Type B pancreatic cell (in vitro differentiated cells): ENCODE data around the gene PARPBP. TPM values are rescaled to one million over a fixed set of nuclear protein-coding genes. Genes with fewer than 3 reads are reported as not detected.
A peak's percentile ranks its signal among the peaks of the same experiment; 100 is the strongest.
"Not testable (repeated sequence)": the region's sequence is repeated elsewhere in the genome, so short reads cannot be mapped to it uniquely, and the experiment has no call there.

Experiments used
- DNase-seq: peaks from one replicate; pipeline ENCODE4 v3.0.0; 2021; ENCODE audit warnings: mixed read lengths; ENCODE audit not compliant: unreplicated experiment; ENCODE audit errors: extremely low spot score
- H3K27ac Mint-ChIP-seq: 2 replicates; pipeline ENCODE4 v1.8.0; 2021; ENCODE audit warnings: mild to moderate bottlenecking, mixed read lengths
- H3K27me3 Mint-ChIP-seq: 2 replicates; pipeline ENCODE4 v1.8.0; 2021; ENCODE audit warnings: mixed read lengths
- H3K36me3 Mint-ChIP-seq: 2 replicates; pipeline ENCODE4 v1.8.0; 2021; ENCODE audit warnings: mixed read lengths
- H3K4me1 Mint-ChIP-seq: one replicate; pipeline ENCODE4 v1.8.0; 2021; ENCODE audit warnings: mixed read lengths; ENCODE audit not compliant: unreplicated experiment
- H3K4me3 Mint-ChIP-seq: 2 replicates; pipeline ENCODE4 v1.8.0; 2021; ENCODE audit warnings: mild to moderate bottlenecking, mixed read lengths
- H3K9me3 Mint-ChIP-seq: 2 replicates; pipeline ENCODE4 v1.8.0; 2021; ENCODE audit warnings: mixed read lengths
- CTCF ChIP-seq: fragments of 200-600 bp; sonication (generic); conservative IDR thresholded peaks from 2 replicates; pipeline ENCODE4 v1.5.0; 2021; ENCODE audit warnings: antibody characterized with exemption, mild to moderate bottlenecking
- total RNA-seq: library from RNA; stranded (reverse); gene quantifications from 2 replicates; pipeline ENCODE4 v1.2.1, GENCODE V29; 2021; ENCODE audit warnings: low replicate concordance

Gene PARPBP
- total RNA-seq, 1 donor from 2014 or later = 19.0 TPM

GRCh38 chr12:102220736-102221135 is 100.8 kb downstream of the PARPBP start:
- Mint-ChIP-seq H3K27me3 (no peaks in the 10 kb centered on the region), H3K27ac (no peak overlapping the region), H3K4me3 (no peak overlapping the region), H3K4me1 (no peaks in the 10 kb centered on the region), H3K9me3 (peaks cover 4% of the 10 kb centered on the region), H3K36me3 (no peaks in the 10 kb centered on the region)
- TF ChIP-seq CTCF = no peak
- DNase-seq = no peak

GRCh38 chr12:102227954-102228353 is 108.0 kb downstream of the PARPBP start:
- Mint-ChIP-seq H3K27me3 (peaks cover 3% of the 10 kb centered on the region), H3K27ac (no peak overlapping the region), H3K4me1 (peaks cover 13% of the 10 kb centered on the region), H3K36me3 (no peaks in the 10 kb centered on the region), H3K4me3 (no peak overlapping the region), H3K9me3 (peaks cover 9% of the 10 kb centered on the region)
- TF ChIP-seq CTCF = no peak
- no peak for DNase-seq

GRCh38 chr12:102232036-102232435 is 112.1 kb downstream of the PARPBP start:
- Mint-ChIP-seq H3K4me1 (peaks cover 21% of the 10 kb centered on the region), H3K4me3 (no peak overlapping the region), H3K36me3 (no peaks in the 10 kb centered on the region), H3K9me3 (peaks cover 7% of the 10 kb centered on the region), H3K27me3 (peaks cover 6% of the 10 kb centered on the region), H3K27ac (peak overlapping the region; percentile 19)
- no peak for DNase-seq
- no peak for TF ChIP-seq CTCF

- peaks cover 21% of the 10 kb centered on the region for H3K4me1 Mint-ChIP-seq
- DNase-seq = no peak
- no peak for TF ChIP-seq CTCF
- H3K27ac Mint-ChIP-seq = peak overlapping the region; percentile 19
- H3K36me3 Mint-ChIP-seq = no peaks in the 10 kb centered on the region
- H3K4me3 Mint-ChIP-seq = no peak overlapping the region
- H3K9me3 Mint-ChIP-seq = peaks cover 7% of the 10 kb centered on the region
- peaks cover 6% of the 10 kb centered on the region for H3K27me3 Mint-ChIP-seq
Measured at GRCh38 chr12:102232446-102232845, 112.5 kb downstream of the PARPBP start.

- Mint-ChIP-seq H3K36me3 (no peaks in the 10 kb centered on the region), H3K27me3 (peaks cover 3% of the 10 kb centered on the region), H3K27ac (no peak overlapping the region), H3K4me3 (no peak overlapping the region), H3K4me1 (peaks cover 21% of the 10 kb centered on the region), H3K9me3 (peaks cover 12% of the 10 kb centered on the region)
- DNase-seq = no peak
- TF ChIP-seq CTCF = peak; percentile 14
Measured at GRCh38 chr12:102234599-102234998, 114.6 kb downstream of the PARPBP start.

GRCh38 chr12:102240859-102241258 is 120.9 kb downstream of the PARPBP start:
- DNase-seq, H3K27me3 Mint-ChIP-seq, H3K4me1 Mint-ChIP-seq, H3K27ac Mint-ChIP-seq, H3K36me3 Mint-ChIP-seq, H3K4me3 Mint-ChIP-seq: not testable (repeated sequence)
- H3K9me3 Mint-ChIP-seq = peaks cover 18% of the 10 kb centered on the region

Other genes starting within 250 kb of the PARPBP start
- gene DRAM1, start 242.6 kb upstream of the PARPBP start, total RNA-seq = 12.5 and 20.6 TPM in 2 replicates
- 19.2 and 21.1 TPM in 2 replicates for gene WASHC3, start 58.2 kb upstream of the PARPBP start, total RNA-seq
- 34.3 and 39.2 TPM in 2 replicates for gene NUP37, start 69 bp upstream of the PARPBP start, total RNA-seq
- not detected in 2 replicates for gene PMCH, start 77.7 kb downstream of the PARPBP start, total RNA-seq